Measurements from ENCODE around the gene TCEAL6. TPM values are rescaled to one million over a fixed set of nuclear protein-coding genes. Genes with fewer than 3 reads are reported as not detected.
"Not testable (repeated sequence)": the region's sequence is repeated elsewhere in the genome, so short reads cannot be mapped to it uniquely, and the experiment has no call there.

Gene TCEAL6
- polyA plus RNA-seq, 1 experiment, result not detected

GRCh38 chrX:102138064-102138463 lies 4.2 kb downstream of the TCEAL6 start:
- CTCF ChIA-PET, result no interaction called here
- no peaks in the 10 kb centered on the region for H3K36me3 ChIP-seq (ENCODE audit: control insufficient read depth, insufficient read depth, low read length)
- no peaks in the 10 kb centered on the region for H3K27me3 ChIP-seq (ENCODE audit: control insufficient read depth, insufficient read depth, low read length)
- POLR2A ChIA-PET, result no interaction called here
- DNase-seq (ENCODE audit: low read depth), result no peak
- H3K4me3 ChIP-seq (ENCODE audit: low read depth, low read length), result no peak overlapping the region
- TF ChIP-seq CTCF (IDR thresholded peaks at IDR 0.05; ENCODE audit: insufficient read depth, low read depth, low read length), result no peak

GRCh38 chrX:102129473-102129872 lies 12.8 kb downstream of the TCEAL6 start:
- TF ChIP-seq CTCF (IDR thresholded peaks at IDR 0.05; ENCODE audit: insufficient read depth, low read depth, low read length), result peak; percentile 22; the same call in 1 of the 2 replicates
- Histone ChIP-seq H3K27me3 (ENCODE audit: control insufficient read depth, insufficient read depth, low read length) (no peaks in the 10 kb centered on the region), H3K36me3 (ENCODE audit: control insufficient read depth, insufficient read depth, low read length) (no peaks in the 10 kb centered on the region), H3K4me3 (ENCODE audit: low read depth, low read length) (no peak overlapping the region)
- ChIA-PET CTCF (interaction anchor here (1.0 kb wide), 1 partner anchor 15 kb away, joined by 3 read pairs; no protein-coding TSS in a partner anchor), POLR2A (no interaction called here)
- no peak for DNase-seq (ENCODE audit: low read depth)

GRCh38 chrX:102126863-102127262 lies 15.4 kb downstream of the TCEAL6 start:
- Histone ChIP-seq H3K27me3 (ENCODE audit: control insufficient read depth, insufficient read depth, low read length) (no peaks in the 10 kb centered on the region), H3K4me3 (ENCODE audit: low read depth, low read length) (no peak overlapping the region), H3K36me3 (ENCODE audit: control insufficient read depth, insufficient read depth, low read length) (no peaks in the 10 kb centered on the region)
- ChIA-PET CTCF (no interaction called here), POLR2A (no interaction called here)
- TF ChIP-seq CTCF (IDR thresholded peaks at IDR 0.05; ENCODE audit: insufficient read depth, low read depth, low read length), result no peak
- DNase-seq (ENCODE audit: low read depth), result no peak

- H3K4me3 ChIP-seq (ENCODE audit: low read depth, low read length); H3K27me3 ChIP-seq (ENCODE audit: control insufficient read depth, insufficient read depth, low read length); CTCF ChIA-PET; DNase-seq (ENCODE audit: low read depth); POLR2A ChIA-PET; H3K36me3 ChIP-seq (ENCODE audit: control insufficient read depth, insufficient read depth, low read length): not testable (repeated sequence)
Measured at GRCh38 chrX:102126080-102126818, 16.0 kb downstream of the TCEAL6 start.

GRCh38 chrX:102125436-102125835 lies 16.8 kb downstream of the TCEAL6 start, which contains the start of gene TCEAL2:
Gene TCEAL2, plus strand, starts transcription at chrX:102125679. Its CDS starts 1,152 bp downstream, at chrX:102126831.
- CTCF ChIA-PET; H3K4me3 ChIP-seq (ENCODE audit: low read depth, low read length); H3K27me3 ChIP-seq (ENCODE audit: control insufficient read depth, insufficient read depth, low read length); POLR2A ChIA-PET; H3K36me3 ChIP-seq (ENCODE audit: control insufficient read depth, insufficient read depth, low read length); DNase-seq (ENCODE audit: low read depth): not testable (repeated sequence)

- H3K4me3 ChIP-seq (ENCODE audit: low read depth, low read length); POLR2A ChIA-PET; H3K36me3 ChIP-seq (ENCODE audit: control insufficient read depth, insufficient read depth, low read length); H3K27me3 ChIP-seq (ENCODE audit: control insufficient read depth, insufficient read depth, low read length); DNase-seq (ENCODE audit: low read depth); CTCF ChIA-PET: not testable (repeated sequence)
Measured at GRCh38 chrX:102125014-102125413, 17.3 kb downstream of the TCEAL6 start.

GRCh38 chrX:102115748-102116147 lies 26.5 kb downstream of the TCEAL6 start:
- no peak overlapping the region for H3K4me3 ChIP-seq (ENCODE audit: low read depth, low read length)
- ChIA-PET CTCF (no interaction called here), POLR2A (no interaction called here)
- no peaks in the 10 kb centered on the region for H3K27me3 ChIP-seq (ENCODE audit: control insufficient read depth, insufficient read depth, low read length)
- no peak for DNase-seq (ENCODE audit: low read depth)
- H3K36me3 ChIP-seq (ENCODE audit: control insufficient read depth, insufficient read depth, low read length), result no peaks in the 10 kb centered on the region
- TF ChIP-seq CTCF (IDR thresholded peaks at IDR 0.05; ENCODE audit: insufficient read depth, low read depth, low read length), result no peak
